Nephron progenitor cell (in vitro differentiated cells): Measurements from ENCODE around the gene PGK1.
"Not testable (repeated sequence)": the region's sequence is repeated elsewhere in the genome, so short reads cannot be mapped to it uniquely, and the experiment has no call there.

Source experiments
- DNase-seq: peaks from one replicate; pipeline ENCODE4 v3.0.0; 2021
- H3K27ac Mint-ChIP-seq: 2 replicates; pipeline ENCODE4 v1.8.0; 2021; ENCODE audit warnings: mild to moderate bottlenecking, moderate library complexity, mixed read lengths
- H3K27me3 Mint-ChIP-seq: 2 replicates; pipeline ENCODE4 v1.8.0; 2021; ENCODE audit warnings: mild to moderate bottlenecking, low read depth, mixed read lengths; ENCODE audit not compliant: poor library complexity
- H3K36me3 Mint-ChIP-seq: 2 replicates; pipeline ENCODE4 v1.8.0; 2021; ENCODE audit warnings: low read depth, mixed read lengths
- H3K4me1 Mint-ChIP-seq: 2 replicates; pipeline ENCODE4 v1.8.0; 2021; ENCODE audit warnings: mixed read lengths
- H3K4me3 Mint-ChIP-seq: 2 replicates; pipeline ENCODE4 v1.8.0; 2021; ENCODE audit warnings: mild to moderate bottlenecking, moderate library complexity, mixed read lengths
- H3K9me3 Mint-ChIP-seq: 2 replicates; pipeline ENCODE4 v1.8.0; 2021; ENCODE audit warnings: mild to moderate bottlenecking, moderate library complexity, mixed read lengths
- TF ChIP-seq, protein P1 (sequence below): fragments of 200-600 bp; sonication (generic); IDR thresholded peaks from 2 replicates; pipeline ENCODE4 v1.5.0; 2021; ENCODE audit warnings: antibody characterized with exemption

Gene PGK1

DNA sequence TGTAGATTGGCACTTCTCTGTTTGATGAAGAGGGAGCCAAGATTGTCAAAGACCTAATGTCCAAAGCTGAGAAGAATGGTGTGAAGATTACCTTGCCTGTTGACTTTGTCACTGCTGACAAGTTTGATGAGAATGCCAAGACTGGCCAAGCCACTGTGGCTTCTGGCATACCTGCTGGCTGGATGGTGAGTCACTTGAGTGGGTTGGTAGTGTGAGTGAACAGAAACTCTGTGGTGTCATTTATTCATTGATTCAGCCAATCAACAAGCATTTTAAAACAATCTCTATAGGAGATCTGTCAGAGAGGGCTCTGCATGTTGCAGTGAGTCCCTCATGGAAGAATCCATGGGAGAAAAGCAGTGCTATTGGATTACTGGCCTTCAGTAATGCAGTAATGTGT, 19.1 kb downstream of the PGK1 start:
- Mint-ChIP-seq H3K9me3 (peaks cover 42% of the 10 kb centered on the region), H3K4me3 (no peak overlapping the region), H3K36me3 (peaks cover 64% of the 10 kb centered on the region), H3K27me3 (no peaks in the 10 kb centered on the region), H3K4me1 (peaks cover 5% of the 10 kb centered on the region), H3K27ac (no peak overlapping the region)
- TF ChIP-seq, protein P1, sequence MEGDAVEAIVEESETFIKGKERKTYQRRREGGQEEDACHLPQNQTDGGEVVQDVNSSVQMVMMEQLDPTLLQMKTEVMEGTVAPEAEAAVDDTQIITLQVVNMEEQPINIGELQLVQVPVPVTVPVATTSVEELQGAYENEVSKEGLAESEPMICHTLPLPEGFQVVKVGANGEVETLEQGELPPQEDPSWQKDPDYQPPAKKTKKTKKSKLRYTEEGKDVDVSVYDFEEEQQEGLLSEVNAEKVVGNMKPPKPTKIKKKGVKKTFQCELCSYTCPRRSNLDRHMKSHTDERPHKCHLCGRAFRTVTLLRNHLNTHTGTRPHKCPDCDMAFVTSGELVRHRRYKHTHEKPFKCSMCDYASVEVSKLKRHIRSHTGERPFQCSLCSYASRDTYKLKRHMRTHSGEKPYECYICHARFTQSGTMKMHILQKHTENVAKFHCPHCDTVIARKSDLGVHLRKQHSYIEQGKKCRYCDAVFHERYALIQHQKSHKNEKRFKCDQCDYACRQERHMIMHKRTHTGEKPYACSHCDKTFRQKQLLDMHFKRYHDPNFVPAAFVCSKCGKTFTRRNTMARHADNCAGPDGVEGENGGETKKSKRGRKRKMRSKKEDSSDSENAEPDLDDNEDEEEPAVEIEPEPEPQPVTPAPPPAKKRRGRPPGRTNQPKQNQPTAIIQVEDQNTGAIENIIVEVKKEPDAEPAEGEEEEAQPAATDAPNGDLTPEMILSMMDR, result no peak
- DNase-seq, result no peak

DNA sequence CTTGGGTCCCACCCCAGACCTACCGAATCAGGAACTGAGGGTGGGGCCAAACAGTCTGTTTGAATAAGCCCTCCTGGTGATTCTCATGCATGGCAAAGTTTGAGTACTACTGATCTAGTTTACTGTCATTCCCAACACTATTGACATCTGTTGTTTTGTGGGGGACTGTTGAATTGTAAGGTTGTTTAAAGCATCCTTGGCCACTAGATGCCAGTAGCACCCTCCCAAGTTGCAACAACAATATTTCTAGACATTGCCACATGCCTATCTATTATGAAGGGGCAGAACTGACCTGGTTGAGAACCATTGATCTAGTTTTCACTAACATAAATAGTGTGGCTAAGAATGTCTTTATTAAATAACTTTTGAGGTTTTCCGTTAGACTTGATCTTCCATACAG, 20.3 kb downstream of the PGK1 start:
- Mint-ChIP-seq H3K36me3 (peaks cover 56% of the 10 kb centered on the region), H3K9me3 (peaks cover 34% of the 10 kb centered on the region), H3K27me3 (no peaks in the 10 kb centered on the region), H3K4me1 (no peaks in the 10 kb centered on the region), H3K27ac (no peak overlapping the region), H3K4me3 (no peak overlapping the region)
- DNase-seq, result no peak
- TF ChIP-seq, protein P1, result no peak

DNA sequence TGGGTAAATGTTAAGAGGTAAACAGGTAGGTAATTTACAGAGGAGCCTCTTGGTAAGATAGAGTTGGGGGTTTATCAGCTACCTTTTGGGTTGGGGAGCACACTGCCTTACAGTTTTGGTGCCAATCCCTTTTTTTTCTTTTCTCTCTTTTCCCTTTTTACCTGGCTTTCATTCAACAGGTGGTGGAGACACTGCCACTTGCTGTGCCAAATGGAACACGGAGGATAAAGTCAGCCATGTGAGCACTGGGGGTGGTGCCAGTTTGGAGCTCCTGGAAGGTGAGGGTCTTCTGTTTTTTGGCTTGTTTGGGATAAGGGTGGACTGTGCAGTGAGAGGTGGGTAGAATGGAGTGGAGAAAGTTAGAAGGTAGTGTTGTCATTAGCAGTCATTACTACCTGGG, 21.1 kb downstream of the PGK1 start:
- peaks cover 50% of the 10 kb centered on the region for H3K36me3 Mint-ChIP-seq
- no peak overlapping the region for H3K4me3 Mint-ChIP-seq
- H3K27ac Mint-ChIP-seq, result no peak overlapping the region
- no peak for DNase-seq
- H3K9me3 Mint-ChIP-seq, result peaks cover 28% of the 10 kb centered on the region
- TF ChIP-seq, protein P1, result no peak
- H3K4me1 Mint-ChIP-seq, result no peaks in the 10 kb centered on the region
- no peaks in the 10 kb centered on the region for H3K27me3 Mint-ChIP-seq

DNA sequence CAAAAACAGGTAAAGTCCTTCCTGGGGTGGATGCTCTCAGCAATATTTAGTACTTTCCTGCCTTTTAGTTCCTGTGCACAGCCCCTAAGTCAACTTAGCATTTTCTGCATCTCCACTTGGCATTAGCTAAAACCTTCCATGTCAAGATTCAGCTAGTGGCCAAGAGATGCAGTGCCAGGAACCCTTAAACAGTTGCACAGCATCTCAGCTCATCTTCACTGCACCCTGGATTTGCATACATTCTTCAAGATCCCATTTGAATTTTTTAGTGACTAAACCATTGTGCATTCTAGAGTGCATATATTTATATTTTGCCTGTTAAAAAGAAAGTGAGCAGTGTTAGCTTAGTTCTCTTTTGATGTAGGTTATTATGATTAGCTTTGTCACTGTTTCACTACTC, 21.7 kb downstream of the PGK1 start:
- DNase-seq, H3K27ac Mint-ChIP-seq, H3K4me3 Mint-ChIP-seq, H3K4me1 Mint-ChIP-seq, H3K27me3 Mint-ChIP-seq: not testable (repeated sequence)
- Mint-ChIP-seq H3K9me3 (peaks cover 28% of the 10 kb centered on the region), H3K36me3 (peaks cover 50% of the 10 kb centered on the region)

DNA sequence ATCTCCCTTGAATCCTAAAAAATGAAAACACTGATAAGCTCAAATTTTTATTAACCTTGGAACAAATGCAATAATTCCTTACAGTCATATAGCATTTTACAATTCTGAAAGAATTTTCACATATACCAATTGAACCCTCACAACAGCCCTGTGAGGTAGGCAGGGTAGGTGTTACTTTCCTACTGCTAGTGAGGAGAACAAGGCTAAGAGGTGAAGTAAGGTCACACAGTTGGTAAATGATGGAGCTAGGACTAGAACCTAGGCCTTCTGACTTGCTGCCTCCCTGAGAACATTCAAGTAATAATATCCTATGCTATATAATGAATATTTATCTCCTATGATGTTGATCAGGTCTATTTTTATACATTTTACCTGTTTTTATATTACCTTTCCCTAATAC, 25.7 kb downstream of the PGK1 start:
- H3K27ac Mint-ChIP-seq, result no peak overlapping the region
- no peak for DNase-seq
- H3K4me3 Mint-ChIP-seq, result no peak overlapping the region
- TF ChIP-seq, protein P1, result no peak
- no peaks in the 10 kb centered on the region for H3K4me1 Mint-ChIP-seq
- H3K9me3 Mint-ChIP-seq, result peaks cover 4% of the 10 kb centered on the region
- H3K27me3 Mint-ChIP-seq, result no peaks in the 10 kb centered on the region
- peaks cover 39% of the 10 kb centered on the region for H3K36me3 Mint-ChIP-seq

DNA sequence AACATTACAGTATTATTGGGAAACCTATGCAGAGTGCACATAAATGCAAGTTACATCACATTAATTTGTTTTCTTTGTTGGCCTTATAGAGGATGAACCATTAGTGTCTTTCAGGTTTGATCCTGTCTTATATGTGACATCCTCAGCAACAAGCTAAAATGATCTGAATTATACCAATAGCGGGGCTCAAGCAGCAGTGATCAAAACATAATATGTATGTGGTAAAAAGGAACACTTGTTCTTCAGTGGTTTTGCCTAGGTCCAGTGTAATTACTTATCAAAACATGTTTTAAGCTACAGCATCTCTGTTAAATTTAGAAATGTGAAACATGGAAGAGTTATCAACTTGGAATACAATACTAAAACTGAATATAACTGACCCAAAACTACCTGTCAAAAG, 26.3 kb downstream of the PGK1 start:
- H3K4me1 Mint-ChIP-seq, result no peaks in the 10 kb centered on the region
- no peaks in the 10 kb centered on the region for H3K27me3 Mint-ChIP-seq
- no peak for DNase-seq
- H3K27ac Mint-ChIP-seq, result no peak overlapping the region
- TF ChIP-seq, protein P1, result no peak
- no peak overlapping the region for H3K4me3 Mint-ChIP-seq
- H3K36me3 Mint-ChIP-seq, result peaks cover 38% of the 10 kb centered on the region
- no peaks in the 10 kb centered on the region for H3K9me3 Mint-ChIP-seq
